ENCODE data around the gene USP48.

DNA sequence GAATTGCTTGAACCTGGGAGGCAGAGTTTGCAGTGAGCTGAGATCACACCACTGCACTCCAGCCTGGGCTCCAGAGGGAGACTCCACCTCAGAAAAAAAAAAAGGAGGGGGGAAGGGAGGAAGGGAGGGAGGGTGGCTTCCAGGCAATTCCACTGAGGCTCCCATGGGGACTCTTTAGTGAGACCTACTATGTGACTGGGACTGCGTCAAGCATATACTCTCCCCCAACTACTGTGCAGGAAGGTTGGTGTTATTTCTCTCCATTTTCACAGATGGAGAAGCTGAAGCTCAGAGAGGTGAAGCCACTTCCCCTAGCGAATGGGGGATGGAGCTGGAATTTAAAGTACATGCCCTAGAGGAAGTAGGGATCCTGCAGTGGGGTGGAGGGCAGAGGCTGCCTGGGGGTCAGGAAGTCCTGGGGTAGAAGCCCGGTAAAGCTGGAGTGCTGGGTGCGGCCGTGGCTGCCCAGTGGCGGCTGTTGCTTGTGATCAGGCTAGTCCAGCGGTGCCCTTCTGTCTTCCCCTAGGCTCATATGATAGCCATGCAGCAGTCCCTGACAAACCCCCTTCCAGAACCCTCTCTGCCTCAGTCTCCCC, 154.1 kb downstream of the USP48 start:
- TF ChIP-seq, protein P1, sequence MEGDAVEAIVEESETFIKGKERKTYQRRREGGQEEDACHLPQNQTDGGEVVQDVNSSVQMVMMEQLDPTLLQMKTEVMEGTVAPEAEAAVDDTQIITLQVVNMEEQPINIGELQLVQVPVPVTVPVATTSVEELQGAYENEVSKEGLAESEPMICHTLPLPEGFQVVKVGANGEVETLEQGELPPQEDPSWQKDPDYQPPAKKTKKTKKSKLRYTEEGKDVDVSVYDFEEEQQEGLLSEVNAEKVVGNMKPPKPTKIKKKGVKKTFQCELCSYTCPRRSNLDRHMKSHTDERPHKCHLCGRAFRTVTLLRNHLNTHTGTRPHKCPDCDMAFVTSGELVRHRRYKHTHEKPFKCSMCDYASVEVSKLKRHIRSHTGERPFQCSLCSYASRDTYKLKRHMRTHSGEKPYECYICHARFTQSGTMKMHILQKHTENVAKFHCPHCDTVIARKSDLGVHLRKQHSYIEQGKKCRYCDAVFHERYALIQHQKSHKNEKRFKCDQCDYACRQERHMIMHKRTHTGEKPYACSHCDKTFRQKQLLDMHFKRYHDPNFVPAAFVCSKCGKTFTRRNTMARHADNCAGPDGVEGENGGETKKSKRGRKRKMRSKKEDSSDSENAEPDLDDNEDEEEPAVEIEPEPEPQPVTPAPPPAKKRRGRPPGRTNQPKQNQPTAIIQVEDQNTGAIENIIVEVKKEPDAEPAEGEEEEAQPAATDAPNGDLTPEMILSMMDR (IDR thresholded peaks at IDR 0.05), result no peak
- TF ChIP-seq POLR2A (IDR thresholded peaks at IDR 0.05), result no peak
